Hepatocyte (in vitro differentiated cells): ENCODE measurements around the gene TTBK1. TPM values are rescaled to one million over a fixed set of nuclear protein-coding genes. Genes with fewer than 3 reads are reported as not detected.

Experiments used
- DNase-seq: peaks from one replicate; pipeline ENCODE4 v3.0.0-alpha.2; 2016; ENCODE audit warnings: low spot score
- H2AFZ ChIP-seq: fragments of 200-600 bp; sonication (generic); 2 replicates; pipeline ENCODE4 v1.6.0; 2016; ENCODE audit warnings: antibody characterized with exemption, mild to moderate bottlenecking
- H3K27ac ChIP-seq: fragments of 200-600 bp; sonication (generic); 2 replicates; pipeline ENCODE4 v1.5.1; 2016; ENCODE audit warnings: mild to moderate bottlenecking
- H3K27me3 ChIP-seq: fragments of 200-600 bp; sonication (generic); 2 replicates; pipeline ENCODE4 v1.6.1; 2016
- H3K36me3 ChIP-seq: fragments of 200-600 bp; sonication (generic); replicated peaks from 2 replicates; pipeline ENCODE4 v1.5.1; 2016; ENCODE audit warnings: low read depth; ENCODE audit not compliant: insufficient read depth
- H3K4me1 ChIP-seq: fragments of 200-600 bp; sonication (generic); 2 replicates; pipeline ENCODE4 v1.5.1; 2016; ENCODE audit warnings: mild to moderate bottlenecking, moderate library complexity; ENCODE audit not compliant: insufficient read depth
- H3K4me2 ChIP-seq: fragments of 200-600 bp; sonication (generic); 2 replicates; pipeline ENCODE4 v1.6.0; 2016
- H3K4me3 ChIP-seq: fragments of 200-600 bp; sonication (generic); 2 replicates; pipeline ENCODE4 v1.5.1; 2016; ENCODE audit warnings: mild to moderate bottlenecking
- H3K79me2 ChIP-seq: fragments of 200-600 bp; sonication (generic); 2 replicates; pipeline ENCODE4 v1.6.0; 2017; ENCODE audit warnings: mild to moderate bottlenecking
- H3K9me2 ChIP-seq: fragments of 200-600 bp; sonication (generic); replicated peaks from 2 replicates; pipeline ENCODE4 v1.6.0; 2017; ENCODE audit warnings: mild to moderate bottlenecking; ENCODE audit not compliant: insufficient read depth
- H3K9me3 ChIP-seq: fragments of 200-600 bp; sonication (generic); 2 replicates; pipeline ENCODE4 v1.5.1; 2016; ENCODE audit warnings: low read depth, mild to moderate bottlenecking
- H4K20me1 ChIP-seq: fragments of 200-600 bp; sonication (generic); 2 replicates; pipeline ENCODE4 v1.6.0; 2016; ENCODE audit warnings: mild to moderate bottlenecking; ENCODE audit not compliant: insufficient read depth, poor library complexity, severe bottlenecking
- CTCF ChIP-seq: fragments of 200-600 bp; sonication (generic); IDR thresholded peaks from 2 replicates; pipeline ENCODE4 v1.5.1; 2016; ENCODE audit warnings: antibody characterized with exemption, mild to moderate bottlenecking; ENCODE audit not compliant: poor library complexity
- EZH2 ChIP-seq: fragments of 200-600 bp; sonication (generic); IDR thresholded peaks from 2 replicates; pipeline ENCODE4 v1.6.1; 2016; ENCODE audit warnings: antibody characterized with exemption, mild to moderate bottlenecking, borderline replicate concordance
- EZH2phosphoT487 ChIP-seq: fragments of 200-600 bp; sonication (generic); IDR thresholded peaks from one replicate; pipeline ENCODE4 v1.6.1; 2018; ENCODE audit warnings: antibody characterized with exemption, mild to moderate bottlenecking, low read depth, moderate library complexity; ENCODE audit not compliant: unreplicated experiment, severe bottlenecking
- WGBS: methylation state at CpG from one replicate; pipeline ENCODE4 v1.1.6; 2016; ENCODE audit warnings: low lambda C conversion rate; ENCODE audit errors: missing lambda C conversion rate; 5-methylcytosine and 5-hydroxymethylcytosine counted together
- polyA plus RNA-seq: library from polyadenylated mRNA; unstranded; fragments of >200 nt; fragmentation: Nextera tagmentation; extraction: Ambion mirVana; gene quantifications from 2 replicates; pipeline ENCODE4 v1.2.1, GENCODE V29; 2016
- total RNA-seq: library from RNA; depleted of rRNA; stranded (reverse); fragments of >200 nt; gene quantifications from 2 replicates; pipeline ENCODE4 v1.2.3, GENCODE V29; 2014

Gene TTBK1
- total and polyA plus RNA-seq, 2 experiments from 2014 or later = 0.34 to 1.1 TPM

GRCh38 chr6:43203718-43204095 is 39.6 kb upstream of the TTBK1 start:
- no peaks in the 10 kb centered on the region for H4K20me1 ChIP-seq
- H3K9me2 ChIP-seq = no peaks in the 10 kb centered on the region
- no peak overlapping the region for H3K4me3 ChIP-seq
- WGBS = 95% methylated on average over 8 of the region's 8 CpGs
- H3K79me2 ChIP-seq = no peaks in the 10 kb centered on the region
- no peak for TF ChIP-seq EZH2
- no peak overlapping the region for H3K4me2 ChIP-seq
- no peak for DNase-seq
- H2AFZ ChIP-seq = no peak overlapping the region
- no peaks in the 10 kb centered on the region for H3K4me1 ChIP-seq
- no peaks in the 10 kb centered on the region for H3K27me3 ChIP-seq
- no peak overlapping the region for H3K27ac ChIP-seq
- H3K36me3 ChIP-seq = no peaks in the 10 kb centered on the region
- no peaks in the 10 kb centered on the region for H3K9me3 ChIP-seq

GRCh38 chr6:43204271-43205105 is 38.8 kb upstream of the TTBK1 start:
- H3K36me3 ChIP-seq = no peaks in the 10 kb centered on the region
- no peak overlapping the region for H3K27ac ChIP-seq
- H2AFZ ChIP-seq = no peak overlapping the region
- no peak for TF ChIP-seq CTCF
- TF ChIP-seq EZH2phosphoT487 = no peak
- no peak for TF ChIP-seq EZH2
- H3K79me2 ChIP-seq = no peaks in the 10 kb centered on the region
- no peaks in the 10 kb centered on the region for H3K9me2 ChIP-seq
- H4K20me1 ChIP-seq = no peaks in the 10 kb centered on the region
- H3K4me3 ChIP-seq = no peak overlapping the region
- H3K4me2 ChIP-seq = no peak overlapping the region
- WGBS = 92% methylated on average over 23 of the region's 23 CpGs
- no peaks in the 10 kb centered on the region for H3K4me1 ChIP-seq
- no peaks in the 10 kb centered on the region for H3K27me3 ChIP-seq
- DNase-seq = no peak
- H3K9me3 ChIP-seq = no peaks in the 10 kb centered on the region

GRCh38 chr6:43205849-43206248 is 37.4 kb upstream of the TTBK1 start:
- Histone ChIP-seq H3K27me3 (no peaks in the 10 kb centered on the region), H3K9me2 (no peaks in the 10 kb centered on the region), H3K4me1 (no peaks in the 10 kb centered on the region), H3K4me2 (no peak overlapping the region), H3K9me3 (no peaks in the 10 kb centered on the region), H4K20me1 (no peaks in the 10 kb centered on the region), H3K36me3 (no peaks in the 10 kb centered on the region), H3K27ac (no peak overlapping the region), H2AFZ (no peak overlapping the region), H3K79me2 (no peaks in the 10 kb centered on the region), H3K4me3 (no peak overlapping the region)
- DNase-seq = no peak
- 98% methylated on average over 10 of the region's 10 CpGs for WGBS
- no peak for TF ChIP-seq EZH2
- no peak for TF ChIP-seq CTCF
- no peak for TF ChIP-seq EZH2phosphoT487

GRCh38 chr6:43207286-43207685 is 36.0 kb upstream of the TTBK1 start:
- no peak overlapping the region for H3K4me2 ChIP-seq
- H3K4me1 ChIP-seq = no peaks in the 10 kb centered on the region
- H3K27me3 ChIP-seq = no peaks in the 10 kb centered on the region
- DNase-seq = no peak
- no peaks in the 10 kb centered on the region for H4K20me1 ChIP-seq
- no peaks in the 10 kb centered on the region for H3K9me2 ChIP-seq
- no peak overlapping the region for H3K27ac ChIP-seq
- TF ChIP-seq CTCF (no peak), EZH2phosphoT487 (no peak), EZH2 (no peak)
- H3K9me3 ChIP-seq = no peaks in the 10 kb centered on the region
- no peak overlapping the region for H3K4me3 ChIP-seq
- 98% methylated on average over 2 of the region's 2 CpGs for WGBS
- H3K36me3 ChIP-seq = no peaks in the 10 kb centered on the region
- H3K79me2 ChIP-seq = no peaks in the 10 kb centered on the region
- no peak overlapping the region for H2AFZ ChIP-seq
